Measurements from ENCODE around the gene CYREN. TPM values are rescaled to one million over a fixed set of nuclear protein-coding genes. Genes with fewer than 3 reads are reported as not detected.

The CYREN gene
- total and polyA plus RNA-seq, 9 of the 15 experiments (the other 6 are each of a cell fraction or from before 2014, with no cell fraction given) = 13.9 to 108 (median 88.8) TPM

- TF ChIP-seq ZBTB8A (IDR thresholded peaks at IDR 0.05; ENCODE audit: partially characterized antibody) = no peak
- no peak for TF ChIP-seq ZNF24 (IDR thresholded peaks at IDR 0.05)
- no peak for TF ChIP-seq ZNF436 (CRISPR knock-in tag; IDR thresholded peaks at IDR 0.05)
- TF ChIP-seq GTF2B (IDR thresholded peaks at IDR 0.05; ENCODE audit: extremely low read depth, insufficient read length) = no peak
- no peak for TF ChIP-seq ATF4 (CRISPR knock-in tag; IDR thresholded peaks at IDR 0.05)
- TF ChIP-seq CBFB (CRISPR knock-in tag; IDR thresholded peaks at IDR 0.05) = no peak
- TF ChIP-seq SRSF7 (optimal IDR thresholded peaks at IDR 0.05; ENCODE audit: low read depth, low read length) = no peak
- TF ChIP-seq ZNF253 (CRISPR knock-in tag; conservative IDR thresholded peaks at IDR 0.05) = no peak
- TF ChIP-seq TRIM28 (IDR thresholded peaks at IDR 0.05) = no peak
- no peak for TF ChIP-seq ZNF431 (CRISPR knock-in tag; IDR thresholded peaks at IDR 0.05)
- no peak for TF ChIP-seq ZNF324 (CRISPR knock-in tag; IDR thresholded peaks at IDR 0.05)
- TF ChIP-seq KHSRP (IDR thresholded peaks at IDR 0.05) = no peak
- TF ChIP-seq ZNF511 (CRISPR knock-in tag; IDR thresholded peaks at IDR 0.05) = no peak
- no peak for TF ChIP-seq DDX20 (tag; IDR thresholded peaks at IDR 0.05; ENCODE audit: low read depth)
- no peak; the same call in 1 of the 2 replicates for TF ChIP-seq VEZF1 (CRISPR knock-in tag; IDR thresholded peaks at IDR 0.05)
- TF ChIP-seq TEAD2 (tag; IDR thresholded peaks at IDR 0.05) = no peak
- no peak for TF ChIP-seq HSF4 (CRISPR knock-in tag; IDR thresholded peaks at IDR 0.05; ENCODE audit: borderline replicate concordance)
- TF ChIP-seq ZBTB49 (CRISPR knock-in tag; IDR thresholded peaks at IDR 0.05; ENCODE audit: borderline replicate concordance) = no peak
- TF ChIP-seq PATZ1 (CRISPR knock-in tag; IDR thresholded peaks at IDR 0.05; ENCODE audit: borderline replicate concordance) = no peak
- no peak for TF ChIP-seq KLF13 (tag; IDR thresholded peaks at IDR 0.05; ENCODE audit: borderline replicate concordance, low read depth)
These were observed 22.4 kb downstream of the CYREN start, which contains the start of gene TMEM140 (continued) for GRCh38 chr7:135147899-135148721.
